Cardiac muscle cell (in vitro differentiated cells and primary cell): ENCODE data around the gene DLGAP1. TPM values are rescaled to one million over a fixed set of nuclear protein-coding genes. Genes with fewer than 3 reads are reported as not detected.

Source experiments
- DNase-seq, 2 donors: peaks; one replicate each; pipeline versions ENCODE4 v3.0.0 to v3.0.0-alpha.2; 2010 to 2017; ENCODE audit warnings: low read depth in 1 of 2, low spot score in 1 of 2
- H3K27ac ChIP-seq: fragments of 200-600 bp; sonication (generic); 2 replicates; pipeline ENCODE4 v1.5.1; 2016
- H3K27me3 ChIP-seq: fragments of 200-600 bp; sonication (generic); 2 replicates; pipeline ENCODE4 v1.6.0; 2016; ENCODE audit warnings: control low read depth
- H3K36me3 ChIP-seq: fragments of 200-600 bp; sonication (generic); 2 replicates; pipeline ENCODE4 v1.5.1; 2016; ENCODE audit warnings: control low read depth
- H3K4me1 ChIP-seq: fragments of 200-600 bp; sonication (generic); 2 replicates; pipeline ENCODE4 v1.8.1; 2017; ENCODE audit warnings: low read depth, mild to moderate bottlenecking, mixed run types
- H3K4me3 ChIP-seq: fragments of 200-600 bp; sonication (generic); 2 replicates; pipeline ENCODE4 v1.5.1; 2016; ENCODE audit warnings: mild to moderate bottlenecking
- H3K9me3 ChIP-seq: fragments of 200-600 bp; sonication (generic); 2 replicates; pipeline ENCODE4 v1.5.1; 2017; ENCODE audit warnings: low read depth, mild to moderate bottlenecking, control low read depth
- polyA plus RNA-seq: library from polyadenylated mRNA; unstranded; fragments of >200 nt; fragmentation: Nextera tagmentation; extraction: Ambion mirVana; gene quantifications from 2 replicates; pipeline ENCODE4 v1.2.1, GENCODE V29; 2016
- total RNA-seq: library from RNA; depleted of rRNA; stranded (reverse); fragments of >200 nt; gene quantifications from 2 replicates; pipeline ENCODE4 v1.2.3, GENCODE V29; 2016
- TF ChIP-seq, protein P1 (sequence below): IDR thresholded peaks from 2 replicates; pipeline ENCODE4 v1.5.1; 2012; ENCODE audit warnings: low read depth, mild to moderate bottlenecking, low read length

The DLGAP1 gene
- total and polyA plus RNA-seq, 2 experiments from 2014 or later, result 2.5 to 7.9 TPM

DNA sequence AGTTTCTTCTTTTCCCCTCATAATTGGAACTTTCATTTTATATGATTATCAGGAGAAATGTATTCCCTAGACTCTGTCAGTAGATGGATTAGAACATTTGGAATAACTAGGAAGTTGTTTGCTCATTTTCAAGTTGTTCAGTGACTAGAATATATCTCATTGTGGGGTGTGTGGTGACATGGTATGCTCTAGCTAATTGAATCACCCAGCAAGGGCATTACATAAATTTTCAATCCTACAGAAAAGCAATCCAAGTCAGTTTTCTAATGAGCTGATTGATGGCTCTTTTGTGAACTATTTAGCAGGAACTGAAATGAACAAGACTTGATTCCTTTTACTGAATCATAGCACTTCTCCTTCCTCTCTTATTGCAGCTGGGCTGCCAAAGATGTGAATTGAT is 543.7 kb downstream of the DLGAP1 start:
- Histone ChIP-seq H3K9me3 (no peaks in the 10 kb centered on the region), H3K27me3 (no peaks in the 10 kb centered on the region), H3K4me3 (no peak overlapping the region), H3K4me1 (no peaks in the 10 kb centered on the region), H3K27ac (no peak overlapping the region), H3K36me3 (no peaks in the 10 kb centered on the region)
- DNase-seq, result no peak
- TF ChIP-seq, protein P1, sequence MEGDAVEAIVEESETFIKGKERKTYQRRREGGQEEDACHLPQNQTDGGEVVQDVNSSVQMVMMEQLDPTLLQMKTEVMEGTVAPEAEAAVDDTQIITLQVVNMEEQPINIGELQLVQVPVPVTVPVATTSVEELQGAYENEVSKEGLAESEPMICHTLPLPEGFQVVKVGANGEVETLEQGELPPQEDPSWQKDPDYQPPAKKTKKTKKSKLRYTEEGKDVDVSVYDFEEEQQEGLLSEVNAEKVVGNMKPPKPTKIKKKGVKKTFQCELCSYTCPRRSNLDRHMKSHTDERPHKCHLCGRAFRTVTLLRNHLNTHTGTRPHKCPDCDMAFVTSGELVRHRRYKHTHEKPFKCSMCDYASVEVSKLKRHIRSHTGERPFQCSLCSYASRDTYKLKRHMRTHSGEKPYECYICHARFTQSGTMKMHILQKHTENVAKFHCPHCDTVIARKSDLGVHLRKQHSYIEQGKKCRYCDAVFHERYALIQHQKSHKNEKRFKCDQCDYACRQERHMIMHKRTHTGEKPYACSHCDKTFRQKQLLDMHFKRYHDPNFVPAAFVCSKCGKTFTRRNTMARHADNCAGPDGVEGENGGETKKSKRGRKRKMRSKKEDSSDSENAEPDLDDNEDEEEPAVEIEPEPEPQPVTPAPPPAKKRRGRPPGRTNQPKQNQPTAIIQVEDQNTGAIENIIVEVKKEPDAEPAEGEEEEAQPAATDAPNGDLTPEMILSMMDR, result no peak

DNA sequence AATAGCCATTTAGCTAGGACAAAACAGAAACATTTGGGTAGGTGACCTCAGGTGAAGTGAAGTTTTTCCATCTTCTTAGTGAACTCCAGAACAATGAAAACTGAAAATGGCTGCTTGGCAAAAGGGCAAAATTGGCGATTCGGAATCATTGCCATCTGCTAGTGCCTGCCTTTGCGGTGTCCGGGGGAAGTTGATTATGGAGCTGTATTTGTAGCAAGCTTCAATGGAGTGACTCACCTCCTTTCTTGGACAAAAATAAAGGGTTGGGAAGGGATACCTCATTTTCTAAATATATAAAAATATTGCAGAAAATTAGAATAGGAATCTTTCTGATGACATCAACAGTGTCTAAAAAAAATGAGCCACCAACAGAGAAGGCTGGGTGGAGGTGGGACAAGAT is 544.6 kb downstream of the DLGAP1 start:
- DNase-seq, result no peak
- no peaks in the 10 kb centered on the region for H3K36me3 ChIP-seq
- H3K9me3 ChIP-seq, result no peaks in the 10 kb centered on the region
- no peaks in the 10 kb centered on the region for H3K27me3 ChIP-seq
- H3K4me3 ChIP-seq, result no peak overlapping the region
- no peak overlapping the region for H3K27ac ChIP-seq
- no peaks in the 10 kb centered on the region for H3K4me1 ChIP-seq
- TF ChIP-seq, protein P1, result no peak

DNA sequence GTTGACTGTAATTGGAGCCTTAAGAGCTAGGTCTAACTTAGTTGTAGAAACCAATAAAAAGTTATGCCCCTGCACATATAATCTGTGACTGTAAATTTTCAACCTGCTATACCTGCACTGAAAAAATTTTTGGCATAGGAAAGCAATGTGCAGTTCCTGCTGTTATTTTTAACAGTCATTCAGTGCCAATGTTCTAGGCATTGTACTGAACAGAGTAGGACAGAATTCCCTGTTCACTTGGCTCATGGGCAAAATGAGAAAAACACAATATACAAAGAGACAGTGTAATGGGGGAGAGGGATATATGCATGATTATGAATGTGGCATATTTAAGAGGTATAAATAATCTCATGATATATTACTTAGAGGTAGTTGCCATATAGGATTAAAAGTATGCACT is 547.2 kb downstream of the DLGAP1 start:
- H3K27me3 ChIP-seq, result no peaks in the 10 kb centered on the region
- no peaks in the 10 kb centered on the region for H3K36me3 ChIP-seq
- TF ChIP-seq, protein P1, result no peak
- no peak overlapping the region for H3K4me3 ChIP-seq
- no peak overlapping the region for H3K27ac ChIP-seq
- no peak for DNase-seq
- H3K4me1 ChIP-seq, result no peaks in the 10 kb centered on the region
- H3K9me3 ChIP-seq, result no peaks in the 10 kb centered on the region

- no peak overlapping the region for H3K27ac ChIP-seq
Observed at GRCh38 chr18:3906116-3906750, 548.9 kb downstream of the DLGAP1 start.

DNA sequence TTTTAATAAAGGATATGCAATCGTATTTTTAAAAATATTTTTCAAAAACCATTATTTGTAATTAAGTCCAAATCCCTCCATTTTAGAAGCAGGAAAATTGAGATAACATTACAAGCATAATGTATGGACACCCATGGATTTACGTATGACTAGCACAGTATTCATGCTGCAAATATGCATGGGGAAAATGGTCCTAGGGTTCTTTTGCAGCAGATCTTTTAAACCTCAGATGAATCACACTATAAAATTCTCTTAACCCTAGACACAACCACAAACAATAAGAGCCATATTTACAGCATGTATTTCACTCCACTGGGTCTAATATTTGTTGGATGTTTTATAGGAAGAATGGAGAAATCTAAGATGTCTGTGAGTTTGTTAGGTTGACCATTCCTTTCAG is 551.8 kb downstream of the DLGAP1 start:
- H3K36me3 ChIP-seq, result no peaks in the 10 kb centered on the region
- peak in 1 of 2 donors; percentile 47 for DNase-seq

More at GRCh38 chr18:3906116-3906750, 548.9 kb downstream of the DLGAP1 start:
- H3K27me3 ChIP-seq, result no peaks in the 10 kb centered on the region
- H3K4me3 ChIP-seq, result no peak overlapping the region
- H3K36me3 ChIP-seq, result no peaks in the 10 kb centered on the region
- no peaks in the 10 kb centered on the region for H3K4me1 ChIP-seq
- TF ChIP-seq, protein P1, result no peak
- no peaks in the 10 kb centered on the region for H3K9me3 ChIP-seq
- no peak for DNase-seq

More for the DNA sequence above, 551.8 kb downstream of the DLGAP1 start:
- TF ChIP-seq, protein P1, result no peak
- Histone ChIP-seq H3K9me3 (no peaks in the 10 kb centered on the region), H3K4me1 (no peaks in the 10 kb centered on the region), H3K27me3 (no peaks in the 10 kb centered on the region), H3K4me3 (no peak overlapping the region), H3K27ac (no peak overlapping the region)
